ENCODE measurements around the gene JAM3. TPM values are rescaled to one million over a fixed set of nuclear protein-coding genes. Genes with fewer than 3 reads are reported as not detected.

JAM3 gene
- polyA plus RNA-seq, 1 donor from 2014 or later, result 46.1 TPM

- Histone ChIP-seq H3K36me3 (ENCODE audit: insufficient read depth, low read length) (no peaks in the 10 kb centered on the region), H2AFZ (ENCODE audit: low read depth, low read length) (no peak overlapping the region), H3K9ac (ENCODE audit: low read length) (peak overlapping the region; percentile 59), H3K4me2 (ENCODE audit: low read length) (peak overlapping the region; percentile 43), H4K20me1 (ENCODE audit: insufficient read depth) (no peaks in the 10 kb centered on the region), H3K79me2 (replicated peaks; ENCODE audit: insufficient read depth, low read length) (no peaks in the 10 kb centered on the region), H3K9me3 (ENCODE audit: low read length) (no peaks in the 10 kb centered on the region), H3K4me3 (ENCODE audit: low read length) (peak overlapping the region; percentile 54), H3K9me2 (ENCODE audit: insufficient read depth, low read length) (no peaks in the 10 kb centered on the region), H3K27me3 (ENCODE audit: insufficient read depth, low read depth, low read length) (no peaks in the 10 kb centered on the region), H3F3A (ENCODE audit: insufficient read depth, low read length, poor library complexity, severe bottlenecking) (no peaks in the 10 kb centered on the region), H3K27ac (ENCODE audit: low read length) (peak overlapping the region; percentile 68)
- TF ChIP-seq EZH2 (IDR thresholded peaks at IDR 0.05; ENCODE audit: borderline replicate concordance, insufficient read depth, low read length, poor library complexity, severe bottlenecking), result no peak
- peak; percentile 34 for TF ChIP-seq REST (IDR thresholded peaks at IDR 0.05; ENCODE audit: borderline replicate concordance)
- TF ChIP-seq MXI1 (conservative IDR thresholded peaks at IDR 0.05; ENCODE audit: poor library complexity, severe bottlenecking), result no peak
- TF ChIP-seq TAF1 (IDR thresholded peaks at IDR 0.05; ENCODE audit: low read depth), result no peak
- no peak for TF ChIP-seq CTCF (IDR thresholded peaks at IDR 0.05; ENCODE audit: poor library complexity, severe bottlenecking)
- no peak for TF ChIP-seq SMC3 (conservative IDR thresholded peaks at IDR 0.05; ENCODE audit: poor library complexity)
- peak; percentile 37 for TF ChIP-seq POLR2AphosphoS5 (IDR thresholded peaks at IDR 0.05)
- TF ChIP-seq EP300 (conservative IDR thresholded peaks at IDR 0.05; ENCODE audit: poor library complexity, severe bottlenecking), result no peak
- peak; percentile 10 for TF ChIP-seq RAD21 (conservative IDR thresholded peaks at IDR 0.05)
These were observed 35.0 kb upstream of the JAM3 start for GRCh38 chr11:134033696-134034491.

- no peaks in the 10 kb centered on the region for H3K36me3 ChIP-seq (ENCODE audit: insufficient read depth, low read length)
- H3K27ac ChIP-seq (ENCODE audit: low read length), result peak overlapping the region; percentile 68
- TF ChIP-seq EZH2 (IDR thresholded peaks at IDR 0.05; ENCODE audit: borderline replicate concordance, insufficient read depth, low read length, poor library complexity, severe bottlenecking) (no peak), MXI1 (conservative IDR thresholded peaks at IDR 0.05; ENCODE audit: poor library complexity, severe bottlenecking) (no peak), SMC3 (conservative IDR thresholded peaks at IDR 0.05; ENCODE audit: poor library complexity) (no peak), REST (IDR thresholded peaks at IDR 0.05; ENCODE audit: borderline replicate concordance) (no peak), CTCF (IDR thresholded peaks at IDR 0.05; ENCODE audit: poor library complexity, severe bottlenecking) (no peak), TAF1 (IDR thresholded peaks at IDR 0.05; ENCODE audit: low read depth) (no peak), POLR2AphosphoS5 (IDR thresholded peaks at IDR 0.05) (no peak), EP300 (conservative IDR thresholded peaks at IDR 0.05; ENCODE audit: poor library complexity, severe bottlenecking) (no peak), RAD21 (conservative IDR thresholded peaks at IDR 0.05) (no peak)
- H4K20me1 ChIP-seq (ENCODE audit: insufficient read depth), result no peaks in the 10 kb centered on the region
- no peaks in the 10 kb centered on the region for H3F3A ChIP-seq (ENCODE audit: insufficient read depth, low read length, poor library complexity, severe bottlenecking)
- H3K9me3 ChIP-seq (ENCODE audit: low read length), result no peaks in the 10 kb centered on the region
- H2AFZ ChIP-seq (ENCODE audit: low read depth, low read length), result no peak overlapping the region
- no peaks in the 10 kb centered on the region for H3K79me2 ChIP-seq (replicated peaks; ENCODE audit: insufficient read depth, low read length)
- no peak overlapping the region for H3K4me2 ChIP-seq (ENCODE audit: low read length)
- H3K9me2 ChIP-seq (ENCODE audit: insufficient read depth, low read length), result no peaks in the 10 kb centered on the region
- peak overlapping the region; percentile 54 for H3K4me3 ChIP-seq (ENCODE audit: low read length)
- peak overlapping the region; percentile 36 for H3K9ac ChIP-seq (ENCODE audit: low read length)
- H3K27me3 ChIP-seq (ENCODE audit: insufficient read depth, low read depth, low read length), result no peaks in the 10 kb centered on the region
These were observed 34.1 kb upstream of the JAM3 start for GRCh38 chr11:134034496-134035381.
